GM12878 (cell line): ENCODE results near the gene SLC8B1. TPM values are rescaled to one million over a fixed set of nuclear protein-coding genes. Genes with fewer than 3 reads are reported as not detected.
A peak's percentile ranks its signal among the peaks of the same experiment; 100 is the strongest.

Experiments used
- ATAC-seq: fragments of 200-7000 bp; cut with Tn5 transposase; 3 replicates; pipeline ENCODE4 v1.9.1; 2020; ENCODE audit warnings: mild to moderate bottlenecking, moderate library complexity
- BruUV-seq: library from RNA; stranded (reverse); fragments of 400-500 nt; replicated peaks from 2 replicates; lab custom pipeline; 2021; lab: Mats Ljungman, UMichigan
- CTCF ChIA-PET: fragments of 300-600 bp; sonication (Branson Sonifier 250); formaldehyde crosslinking; extraction: SDS; loops from one replicate; lab custom pipeline; 2021; ENCODE audit warnings: inconsistent platforms; lab: Yijun Ruan, JAX
- POLR2A ChIA-PET: fragments of 350-600 bp; formaldehyde crosslinking; extraction: SDS; loops from one replicate; lab custom pipeline; 2021; ENCODE audit warnings: inconsistent platforms; lab: Charles Lee
- RAD21 ChIA-PET: fragments of 300-600 bp; sonication (Branson Sonifier 250); formaldehyde crosslinking; loops from one replicate; lab custom pipeline; 2023; ENCODE audit warnings: antibody characterized with exemption; ENCODE audit not compliant: unreplicated experiment; lab: Charles Lee
- SMC1A ChIA-PET: fragments of 300-600 bp; sonication (Branson Sonifier 250); formaldehyde crosslinking; loops from one replicate; lab custom pipeline; 2023; ENCODE audit not compliant: unreplicated experiment, uncharacterized antibody; lab: Charles Lee
- DNase-seq: peaks from one replicate; pipeline ENCODE4 v3.0.0-alpha.2; 2011; ENCODE audit warnings: low read depth, low spot score
- FAIRE-seq: peaks from 3 replicates; lab custom pipeline; 2011; peaks lifted over from hg19 to GRCh38; lab: Jason Lieb, UNC
- H2AFZ ChIP-seq: 2 replicates; pipeline ENCODE4 v1.6.0; 2011; ENCODE audit warnings: low read depth, low read length, control low read depth; ENCODE audit not compliant: control insufficient read depth
- H3K27ac ChIP-seq: 2 replicates; pipeline ENCODE4 v1.5.1; 2011; ENCODE audit warnings: control low read depth; ENCODE audit not compliant: control insufficient read depth, insufficient read depth
- H3K27me3 ChIP-seq, 2 experiments: replicated peaks in 1 of 2; 2 replicates each; pipeline versions ENCODE4 v1.6.0 to v1.6.1; 2011; ENCODE audit warnings: low read length in 1 of 2; ENCODE audit not compliant: control insufficient read depth in 2 of 2, insufficient read depth in 2 of 2
- H3K36me3 ChIP-seq, 2 experiments: 2 replicates each; pipeline ENCODE4 v1.5.1; 2011; ENCODE audit warnings: low read length in 1 of 2; ENCODE audit not compliant: control insufficient read depth in 2 of 2, insufficient read depth in 2 of 2
- H3K4me1 ChIP-seq: 2 replicates; pipeline ENCODE4 v1.6.1; 2011; ENCODE audit warnings: mild to moderate bottlenecking, low read length, moderate library complexity, mixed read lengths; ENCODE audit not compliant: control insufficient read depth, insufficient read depth
- H3K4me2 ChIP-seq: 2 replicates; pipeline ENCODE4 v1.6.0; 2011; ENCODE audit warnings: control low read depth; ENCODE audit not compliant: control insufficient read depth, insufficient read depth
- H3K4me3 ChIP-seq: fragments of 200-600 bp; sonication (generic); 2 replicates; pipeline ENCODE4 v1.5.1; 2016
- H3K79me2 ChIP-seq: 2 replicates; pipeline ENCODE4 v1.6.0; 2011; ENCODE audit warnings: low read length; ENCODE audit not compliant: control insufficient read depth, insufficient read depth
- H3K9ac ChIP-seq: 2 replicates; pipeline ENCODE4 v1.8.0; 2011; ENCODE audit warnings: low read length, control low read depth, mixed read lengths; ENCODE audit not compliant: control insufficient read depth, insufficient read depth
- H3K9me3 ChIP-seq: replicated peaks from 3 replicates; pipeline ENCODE4 v1.5.1; 2011; ENCODE audit warnings: mild to moderate bottlenecking, low read length; ENCODE audit not compliant: control insufficient read depth, insufficient read depth
- H4K20me1 ChIP-seq: 2 replicates; pipeline ENCODE4 v1.6.0; 2011; ENCODE audit not compliant: control insufficient read depth, insufficient read depth
- BHLHE40 ChIP-seq, 2 experiments: fragments of 450-650 bp in 1 of 2; IDR thresholded peaks; 2 replicates each; pipeline ENCODE4 v1.6.1; 2011 to 2017; ENCODE audit warnings: low read depth in 2 of 2, borderline replicate concordance in 1 of 2, improper control_type of control experiment in 1 of 2, low read length in 1 of 2, mild to moderate bottlenecking in 1 of 2
- CBFB ChIP-seq: IDR thresholded peaks from 2 replicates; pipeline ENCODE4 v1.6.1; 2016; ENCODE audit warnings: antibody characterized with exemption, low read depth
- EZH2 ChIP-seq: IDR thresholded peaks from 2 replicates; pipeline ENCODE4 v1.6.1; 2012; ENCODE audit warnings: low read depth, mild to moderate bottlenecking, control low read depth, inconsistent platforms, low read length, borderline replicate concordance; ENCODE audit not compliant: control insufficient read depth
- FOXK2 ChIP-seq: fragments of 450-650 bp; IDR thresholded peaks from 2 replicates; pipeline ENCODE4 v1.6.1; 2017; ENCODE audit warnings: mild to moderate bottlenecking, moderate library complexity
- HCFC1 ChIP-seq: fragments of 150-350 bp; IDR thresholded peaks from 2 replicates; pipeline ENCODE4 v1.6.1; 2014; ENCODE audit warnings: low read length
- LARP7 ChIP-seq: fragments of 450-650 bp; IDR thresholded peaks from 2 replicates; pipeline ENCODE4 v1.6.1; 2017; ENCODE audit warnings: mild to moderate bottlenecking
- NBN ChIP-seq: fragments of 450-650 bp; IDR thresholded peaks from 2 replicates; pipeline ENCODE4 v1.6.1; 2016
- NFIC ChIP-seq: IDR thresholded peaks from 2 replicates; pipeline ENCODE4 v1.6.1; 2012; ENCODE audit warnings: low read depth, mild to moderate bottlenecking, inconsistent platforms, low read length, moderate library complexity
- RAD51 ChIP-seq: fragments of 450-650 bp; IDR thresholded peaks from 2 replicates; pipeline ENCODE4 v1.6.1; 2016; ENCODE audit warnings: moderate library complexity, mild to moderate bottlenecking, inconsistent platforms
- SMC3 ChIP-seq: IDR thresholded peaks from 2 replicates; pipeline ENCODE4 v1.6.1; 2011; ENCODE audit warnings: low read length, improper control_type of control experiment, borderline replicate concordance
- SUPT20H ChIP-seq: IDR thresholded peaks from 2 replicates; pipeline ENCODE4 v1.6.1; 2011; ENCODE audit warnings: low read depth, mild to moderate bottlenecking, low read length, moderate library complexity, borderline replicate concordance; ENCODE audit not compliant: control insufficient read depth
- YY1 ChIP-seq: IDR thresholded peaks from 2 replicates; pipeline ENCODE4 v1.6.1; 2011; ENCODE audit warnings: low read depth, mild to moderate bottlenecking, low read length
- ZBTB4 ChIP-seq: fragments of 450-650 bp; formaldehyde crosslinking; IDR thresholded peaks from 2 replicates; pipeline ENCODE4 v1.4.0; 2022; ENCODE audit warnings: mild to moderate bottlenecking, moderate library complexity
- WGBS: methylation state at CpG from one replicate; pipeline ENCODE4 v1.1.6; 2016; ENCODE audit warnings: low lambda C conversion rate; ENCODE audit not compliant: insufficient replicate concordance, insufficient coverage; ENCODE audit errors: missing lambda C conversion rate; 5-methylcytosine and 5-hydroxymethylcytosine counted together
- in situ Hi-C: fragments of 300-500 bp; cut with MboI; formaldehyde crosslinking; loops from 9 replicates; pipeline ENCODE4 v1.14.3; 2018; ENCODE audit warnings: mixed read lengths
- intact Hi-C: fragments of 100-400 bp; cut with micrococcal nuclease; formaldehyde crosslinking; loops from one replicate; pipeline ENCODE4 v1.14.2; 2022; ENCODE audit not compliant: unreplicated experiment
- polyA plus RNA-seq, 11 experiments: library from polyadenylated mRNA; depleted of rRNA in 4 of 11; unstranded in 6 of 11; stranded (reverse) in 5 of 11; fragments of >200 nt; fragmentation: Nextera tagmentation in 4 of 11; fragmentation: Illumina TruSeq in 1 of 11; extraction: Ambion mirVana in 4 of 11; extraction: Trizol in 1 of 11; gene quantifications; 1 replicate in 1 of 11; 2 replicates in 10 of 11; pipeline versions ENCODE4 v1.2.1 to v1.2.3, GENCODE V29; 2011 to 2016; ENCODE audit warnings: inconsistent platforms in 2 of 11, missing spikeins in 2 of 11, low read depth in 1 of 11
- total RNA-seq, 4 experiments: library from RNA; depleted of rRNA in 3 of 4; stranded (reverse); fragments of >200 nt in 3 of 4; fragmentation: Illumina TruSeq in 1 of 4; extraction: Trizol in 1 of 4; gene quantifications; 2 replicates each; pipeline versions ENCODE4 v1.2.1 to v1.2.3, GENCODE V29; 2013 to 2021
- TF ChIP-seq, protein P1 (sequence below): IDR thresholded peaks from 2 replicates; pipeline ENCODE4 v1.6.1; 2012; ENCODE audit warnings: low read depth, low read length, improper control_type of control experiment

The SLC8B1 gene
- total and polyA plus RNA-seq, 10 of the 15 experiments (the other 5 are each of a cell fraction or from before 2014, with no cell fraction given): 0.18 to 12.3 (median 6.8) TPM

GRCh38 chr12:113253532-113254285 lies 81.2 kb downstream of the SLC8B1 start:
- no peaks in the 10 kb centered on the region for H4K20me1 ChIP-seq
- H3K27ac ChIP-seq: no peak overlapping the region
- no TSS peak for BruUV-seq
- ATAC-seq (no peak), DNase-seq (no peak), FAIRE-seq (no peak)
- 86% methylated on average over 5 of the region's 5 CpGs for WGBS
- H3K79me2 ChIP-seq: no peaks in the 10 kb centered on the region
- ChIA-PET SMC1A (interaction anchor here (0.7 to 2.1 kb wide), 4 partner anchors 14 to 66 kb away, joined by 3 to 7 read pairs (median 3); no protein-coding TSS in a partner anchor), RAD21 (no interaction called here), CTCF (interaction anchor here (0.7 to 1.5 kb wide), 3 partner anchors 9 to 57 kb away, joined by 3 to 6 read pairs (median 3); no protein-coding TSS in a partner anchor), POLR2A (no interaction called here)
- H3K4me3 ChIP-seq: no peak overlapping the region
- TF ChIP-seq HCFC1: no peak
- no peak for TF ChIP-seq BHLHE40 (IDR thresholded peaks at IDR 0.05; ENCODE audit: borderline replicate concordance in 1 of 2, low read depth in 2 of 2, low read length in 1 of 2)
- no peak for TF ChIP-seq SUPT20H
- TF ChIP-seq YY1: 0 out of 2 replicates have a peak, but pooled peaks have one; percentile 43
- H2AFZ ChIP-seq: no peak overlapping the region
- peaks cover 4 to 5% of the 10 kb centered on the region in 2 experiments; a peak in 3 of 4 replicates for H3K36me3 ChIP-seq
- intact Hi-C loops: no loop called here
- H3K9ac ChIP-seq: no peak overlapping the region
- H3K4me1 ChIP-seq: no peaks in the 10 kb centered on the region
- peaks cover 5% of the 10 kb centered on the region for H3K9me3 ChIP-seq
- in situ Hi-C loops: no loop called here
- H3K27me3 ChIP-seq: no peaks in the 10 kb centered on the region
- no peak overlapping the region for H3K4me2 ChIP-seq

DNA sequence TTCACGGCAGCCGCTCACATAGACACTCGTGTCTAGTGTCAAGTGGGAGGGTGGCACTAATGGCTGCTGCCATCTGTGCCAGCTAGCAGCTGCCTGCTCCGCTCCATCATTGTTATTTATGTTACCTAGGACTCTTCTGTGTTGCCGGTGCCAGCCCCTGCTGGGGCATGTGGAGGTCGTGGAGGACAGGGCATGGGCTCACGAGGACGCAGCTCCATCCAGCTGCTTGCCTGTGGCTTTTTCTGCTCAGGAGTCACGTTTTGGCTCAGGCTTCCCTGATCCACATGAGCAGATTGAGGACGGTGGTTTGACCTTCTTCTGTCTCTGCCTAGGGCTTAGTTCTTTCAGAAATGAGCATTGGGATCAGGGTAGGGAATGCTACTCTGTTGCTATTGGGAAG lies 82.4 kb downstream of the SLC8B1 start:
- CTCF ChIA-PET: no interaction called here
- Histone ChIP-seq H3K27me3 (no peaks in the 10 kb centered on the region), H3K27ac (no peak overlapping the region), H3K4me1 (no peaks in the 10 kb centered on the region), H3K9me3 (peaks cover 5% of the 10 kb centered on the region), H3K4me3 (no peak overlapping the region), H3K4me2 (no peak overlapping the region), H3K36me3 (peaks cover 4 to 5% of the 10 kb centered on the region in 2 experiments; a peak in 3 of 4 replicates), H3K9ac (no peak overlapping the region), H2AFZ (no peak overlapping the region), H4K20me1 (no peaks in the 10 kb centered on the region), H3K79me2 (no peaks in the 10 kb centered on the region)
- BruUV-seq: no TSS peak
- RAD21 ChIA-PET: interaction anchor here (0.6 kb wide), 1 partner anchor 1901 kb away, joined by 5 read pairs; no protein-coding TSS in a partner anchor
- 94% methylated on average over 10 of the region's 10 CpGs for WGBS
- POLR2A ChIA-PET: no interaction called here
- intact Hi-C loops: no loop called here
- no peak for ATAC-seq
- in situ Hi-C loops: no loop called here
- SMC1A ChIA-PET: no interaction called here
- FAIRE-seq: no peak
- no peak for DNase-seq
- TF ChIP-seq FOXK2 (no peak), RAD51 (no peak), ZBTB4 (CRISPR knock-in tag) (no peak), SMC3 (no peak), NFIC (no peak), EZH2 (no peak), NBN (no peak), CBFB (no peak), YY1 (no peak), LARP7 (no peak)
- TF ChIP-seq, protein P1, sequence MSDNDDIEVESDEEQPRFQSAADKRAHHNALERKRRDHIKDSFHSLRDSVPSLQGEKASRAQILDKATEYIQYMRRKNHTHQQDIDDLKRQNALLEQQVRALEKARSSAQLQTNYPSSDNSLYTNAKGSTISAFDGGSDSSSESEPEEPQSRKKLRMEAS: no peak
